ENCODE data around the gene IL36RN.

IL36RN gene

GRCh38 chr2:113112871-113113270 is 53.9 kb downstream of the IL36RN start:
- H3K4me1 ChIP-seq = no peaks in the 10 kb centered on the region
- TF ChIP-seq CTCF (IDR thresholded peaks at IDR 0.05) = no peak
- peaks cover 0 to 3% of the 10 kb centered on the region in 2 donors for H3K27me3 ChIP-seq
- no peaks in the 10 kb centered on the region for H3K9me3 ChIP-seq
- intact Hi-C loops (cut with DNase I; ENCODE audit: low total_unique reads) = no loop called here
- no peaks in the 10 kb centered on the region for H3K36me3 ChIP-seq
- no peak overlapping the region for H3K27ac ChIP-seq
- DNase-seq = no peak
- H3K4me3 ChIP-seq = no peak overlapping the region

GRCh38 chr2:113113807-113114206 is 54.8 kb downstream of the IL36RN start:
- no peak for DNase-seq
- no peak overlapping the region for H3K27ac ChIP-seq

More at GRCh38 chr2:113113807-113114206, 54.8 kb downstream of the IL36RN start:
- H3K9me3 ChIP-seq = no peaks in the 10 kb centered on the region
- no peaks in the 10 kb centered on the region for H3K4me1 ChIP-seq
- no peak overlapping the region for H3K4me3 ChIP-seq
- intact Hi-C loops (cut with DNase I; ENCODE audit: low total_unique reads) = no loop called here
- no peak for TF ChIP-seq CTCF (IDR thresholded peaks at IDR 0.05)
- peaks cover 0 to 3% of the 10 kb centered on the region in 2 donors for H3K27me3 ChIP-seq
- no peaks in the 10 kb centered on the region for H3K36me3 ChIP-seq
